ENCODE data around the gene STX18.
A peak's percentile ranks its signal among the peaks of the same experiment; 100 is the strongest.
"Not testable (repeated sequence)": the region's sequence is repeated elsewhere in the genome, so short reads cannot be mapped to it uniquely, and the experiment has no call there.

STX18 gene

GRCh38 chr4:4471195-4471594 is 70.7 kb downstream of the STX18 start:
- DNase-seq (ENCODE audit: low read depth), result no peak
- no peak overlapping the region for H3K4me3 ChIP-seq (ENCODE audit: low read depth, low read length)
- TF ChIP-seq, protein P1, sequence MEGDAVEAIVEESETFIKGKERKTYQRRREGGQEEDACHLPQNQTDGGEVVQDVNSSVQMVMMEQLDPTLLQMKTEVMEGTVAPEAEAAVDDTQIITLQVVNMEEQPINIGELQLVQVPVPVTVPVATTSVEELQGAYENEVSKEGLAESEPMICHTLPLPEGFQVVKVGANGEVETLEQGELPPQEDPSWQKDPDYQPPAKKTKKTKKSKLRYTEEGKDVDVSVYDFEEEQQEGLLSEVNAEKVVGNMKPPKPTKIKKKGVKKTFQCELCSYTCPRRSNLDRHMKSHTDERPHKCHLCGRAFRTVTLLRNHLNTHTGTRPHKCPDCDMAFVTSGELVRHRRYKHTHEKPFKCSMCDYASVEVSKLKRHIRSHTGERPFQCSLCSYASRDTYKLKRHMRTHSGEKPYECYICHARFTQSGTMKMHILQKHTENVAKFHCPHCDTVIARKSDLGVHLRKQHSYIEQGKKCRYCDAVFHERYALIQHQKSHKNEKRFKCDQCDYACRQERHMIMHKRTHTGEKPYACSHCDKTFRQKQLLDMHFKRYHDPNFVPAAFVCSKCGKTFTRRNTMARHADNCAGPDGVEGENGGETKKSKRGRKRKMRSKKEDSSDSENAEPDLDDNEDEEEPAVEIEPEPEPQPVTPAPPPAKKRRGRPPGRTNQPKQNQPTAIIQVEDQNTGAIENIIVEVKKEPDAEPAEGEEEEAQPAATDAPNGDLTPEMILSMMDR (conservative IDR thresholded peaks at IDR 0.05; ENCODE audit: low read depth, low read length), result no peak

- DNase-seq (ENCODE audit: low read depth), result peak; percentile 76
- TF ChIP-seq, protein P1 (conservative IDR thresholded peaks at IDR 0.05; ENCODE audit: low read depth, low read length), result no peak
- H3K4me3 ChIP-seq (ENCODE audit: low read depth, low read length), result no peak overlapping the region
Observed at GRCh38 chr4:4470208-4470607, 71.6 kb downstream of the STX18 start.

- DNase-seq (ENCODE audit: low read depth), result not testable (repeated sequence)
Observed at GRCh38 chr4:4465238-4465637, 76.6 kb downstream of the STX18 start.

DNA sequence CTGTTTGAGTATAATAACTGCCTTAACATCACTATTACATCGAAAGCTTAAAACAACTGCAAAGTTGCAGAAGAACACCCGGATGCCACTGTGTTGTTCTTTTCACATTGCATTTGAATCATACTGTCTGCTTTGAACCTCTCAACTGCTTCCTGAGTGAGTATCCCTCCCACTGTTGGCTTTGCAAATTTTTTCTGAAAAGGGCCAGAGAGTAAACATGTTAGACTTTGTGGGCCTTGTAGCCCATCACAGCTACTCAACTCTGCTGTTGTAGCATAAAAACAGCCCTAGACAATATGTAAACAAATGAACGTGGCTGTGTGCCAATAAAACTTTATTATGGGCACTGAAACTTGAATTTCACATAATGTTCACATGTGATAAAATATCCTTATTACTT is 78.9 kb downstream of the STX18 start:
- H3K4me3 ChIP-seq (ENCODE audit: low read depth, low read length), result no peak overlapping the region
- peak; percentile 55 for DNase-seq (ENCODE audit: low read depth)
- TF ChIP-seq, protein P1 (conservative IDR thresholded peaks at IDR 0.05; ENCODE audit: low read depth, low read length), result no peak

More at GRCh38 chr4:4465238-4465637, 76.6 kb downstream of the STX18 start:
- not testable (repeated sequence) for H3K4me3 ChIP-seq (ENCODE audit: low read depth, low read length)

GRCh38 chr4:4461850-4462249 is 80.0 kb downstream of the STX18 start:
- TF ChIP-seq, protein P1 (conservative IDR thresholded peaks at IDR 0.05; ENCODE audit: low read depth, low read length), result no peak
- no peak for DNase-seq (ENCODE audit: low read depth)
- H3K4me3 ChIP-seq (ENCODE audit: low read depth, low read length), result no peak overlapping the region

GRCh38 chr4:4461178-4461577 is 80.7 kb downstream of the STX18 start:
- no peak overlapping the region for H3K4me3 ChIP-seq (ENCODE audit: low read depth, low read length)
- TF ChIP-seq, protein P1 (conservative IDR thresholded peaks at IDR 0.05; ENCODE audit: low read depth, low read length), result no peak
- DNase-seq (ENCODE audit: low read depth), result no peak

DNA sequence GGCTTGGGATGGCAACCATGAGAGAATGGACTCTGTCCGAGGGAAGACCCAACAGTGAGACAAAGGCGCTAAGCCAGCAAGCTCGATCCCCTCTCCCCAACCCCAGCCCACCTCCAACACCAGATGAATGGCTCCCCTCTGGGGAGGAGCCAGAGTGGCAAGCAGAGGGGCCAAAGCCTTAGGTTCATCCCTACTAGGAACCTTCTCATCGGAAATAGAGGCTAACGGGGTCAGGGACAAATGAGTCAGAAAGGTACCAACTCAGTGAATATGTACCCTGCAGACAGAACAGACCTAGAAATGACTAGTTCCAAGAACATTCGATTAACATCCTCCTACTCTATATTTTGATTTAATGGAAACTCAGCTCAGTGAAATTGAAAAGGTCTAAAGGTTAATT is 81.1 kb downstream of the STX18 start:
- H3K4me3 ChIP-seq (ENCODE audit: low read depth, low read length), result no peak overlapping the region
- TF ChIP-seq, protein P1 (conservative IDR thresholded peaks at IDR 0.05; ENCODE audit: low read depth, low read length), result no peak
- DNase-seq (ENCODE audit: low read depth), result no peak

DNA sequence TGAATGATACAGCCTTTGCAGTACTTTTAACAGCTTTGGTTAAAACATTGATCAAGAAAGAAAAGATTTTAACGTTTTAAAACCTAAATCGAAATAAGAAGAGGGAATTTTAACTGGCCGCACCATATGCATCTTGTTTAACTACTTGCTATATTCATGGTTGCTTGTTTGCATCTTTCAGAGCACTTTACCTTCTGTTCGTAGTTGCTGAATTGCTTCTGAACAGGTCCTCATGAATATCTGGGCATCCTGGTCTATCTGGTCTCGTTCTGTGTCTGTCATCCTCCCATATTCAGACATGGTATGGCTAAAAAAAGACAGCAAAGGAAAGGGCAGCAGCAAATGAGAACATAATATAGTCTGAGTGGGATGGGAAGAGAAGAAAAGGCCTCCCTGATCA is 82.7 kb downstream of the STX18 start:
- no peak overlapping the region for H3K4me3 ChIP-seq (ENCODE audit: low read depth, low read length)
- DNase-seq (ENCODE audit: low read depth), result no peak
- TF ChIP-seq, protein P1 (conservative IDR thresholded peaks at IDR 0.05; ENCODE audit: low read depth, low read length), result no peak
